ENCODE results near the gene GSTO2. TPM values are rescaled to one million over a fixed set of nuclear protein-coding genes. Genes with fewer than 3 reads are reported as not detected.

Gene GSTO2
- total and polyA plus RNA-seq, 10 of the 15 experiments (the other 5 are each of a cell fraction or from before 2014, with no cell fraction given), result 0.16 to 0.86 (median 0.46) TPM

DNA sequence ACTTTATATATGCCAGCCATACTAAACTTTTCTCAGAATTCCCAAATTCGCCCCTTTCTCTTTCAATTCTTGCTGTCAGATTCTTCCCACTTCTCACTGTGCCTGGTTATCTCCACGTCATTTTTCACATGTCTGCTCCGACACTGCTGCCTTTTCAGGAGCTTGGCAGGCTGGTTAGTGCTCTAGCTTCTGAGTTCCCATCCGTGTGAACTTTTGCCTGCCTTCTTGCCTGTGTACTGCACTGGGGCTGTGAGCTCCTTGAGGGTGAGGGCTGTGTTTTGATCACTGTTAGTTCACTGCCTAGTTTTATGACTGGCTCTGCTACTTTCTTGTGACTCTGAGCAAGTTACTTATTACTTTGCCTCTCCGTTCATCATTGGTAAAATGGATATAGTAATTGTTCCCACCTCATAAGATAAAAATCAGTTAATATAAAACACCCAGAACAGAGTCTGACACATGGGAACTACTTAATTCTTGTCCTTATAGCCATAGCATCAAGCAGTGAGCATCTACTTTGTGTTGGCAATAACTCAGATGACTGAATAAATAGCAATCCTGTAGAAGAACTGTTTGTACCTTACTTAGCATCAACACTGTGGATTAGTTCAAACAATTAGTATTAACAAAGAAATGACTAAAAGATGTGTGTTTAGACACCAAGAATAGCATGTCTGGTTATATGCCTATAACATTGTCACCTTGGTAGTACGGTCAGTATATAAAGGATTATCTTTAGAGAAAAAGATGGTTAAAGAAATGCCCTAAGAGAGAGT, 8.8 kb upstream of the GSTO2 start (continued):
- TF ChIP-seq, protein P1, sequence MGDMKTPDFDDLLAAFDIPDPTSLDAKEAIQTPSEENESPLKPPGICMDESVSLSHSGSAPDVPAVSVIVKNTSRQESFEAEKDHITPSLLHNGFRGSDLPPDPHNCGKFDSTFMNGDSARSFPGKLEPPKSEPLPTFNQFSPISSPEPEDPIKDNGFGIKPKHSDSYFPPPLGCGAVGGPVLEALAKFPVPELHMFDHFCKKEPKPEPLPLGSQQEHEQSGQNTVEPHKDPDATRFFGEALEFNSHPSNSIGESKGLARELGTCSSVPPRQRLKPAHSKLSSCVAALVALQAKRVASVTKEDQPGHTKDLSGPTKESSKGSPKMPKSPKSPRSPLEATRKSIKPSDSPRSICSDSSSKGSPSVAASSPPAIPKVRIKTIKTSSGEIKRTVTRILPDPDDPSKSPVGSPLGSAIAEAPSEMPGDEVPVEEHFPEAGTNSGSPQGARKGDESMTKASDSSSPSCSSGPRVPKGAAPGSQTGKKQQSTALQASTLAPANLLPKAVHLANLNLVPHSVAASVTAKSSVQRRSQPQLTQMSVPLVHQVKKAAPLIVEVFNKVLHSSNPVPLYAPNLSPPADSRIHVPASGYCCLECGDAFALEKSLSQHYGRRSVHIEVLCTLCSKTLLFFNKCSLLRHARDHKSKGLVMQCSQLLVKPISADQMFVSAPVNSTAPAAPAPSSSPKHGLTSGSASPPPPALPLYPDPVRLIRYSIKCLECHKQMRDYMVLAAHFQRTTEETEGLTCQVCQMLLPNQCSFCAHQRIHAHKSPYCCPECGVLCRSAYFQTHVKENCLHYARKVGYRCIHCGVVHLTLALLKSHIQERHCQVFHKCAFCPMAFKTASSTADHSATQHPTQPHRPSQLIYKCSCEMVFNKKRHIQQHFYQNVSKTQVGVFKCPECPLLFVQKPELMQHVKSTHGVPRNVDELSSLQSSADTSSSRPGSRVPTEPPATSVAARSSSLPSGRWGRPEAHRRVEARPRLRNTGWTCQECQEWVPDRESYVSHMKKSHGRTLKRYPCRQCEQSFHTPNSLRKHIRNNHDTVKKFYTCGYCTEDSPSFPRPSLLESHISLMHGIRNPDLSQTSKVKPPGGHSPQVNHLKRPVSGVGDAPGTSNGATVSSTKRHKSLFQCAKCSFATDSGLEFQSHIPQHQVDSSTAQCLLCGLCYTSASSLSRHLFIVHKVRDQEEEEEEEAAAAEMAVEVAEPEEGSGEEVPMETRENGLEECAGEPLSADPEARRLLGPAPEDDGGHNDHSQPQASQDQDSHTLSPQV (IDR thresholded peaks at IDR 0.05), result no peak

DNA sequence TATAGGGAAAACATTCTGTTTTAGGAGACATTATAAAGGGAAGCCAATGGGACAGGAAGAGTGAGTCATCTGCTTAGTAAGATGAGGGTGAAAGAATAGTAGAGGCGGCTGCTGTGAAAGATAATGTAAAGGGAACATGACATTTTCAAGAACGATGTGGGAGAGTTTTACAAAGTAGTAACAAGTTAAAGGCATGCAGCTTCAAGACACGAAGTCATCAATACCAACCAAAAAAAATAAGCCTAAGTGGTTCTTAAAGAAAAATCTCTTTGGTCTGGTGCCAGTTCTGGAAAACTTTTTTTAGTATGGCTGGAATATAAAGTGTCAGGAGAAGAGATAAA, 8.2 kb upstream of the GSTO2 start:
- Histone ChIP-seq H3K9me3 (replicated peaks; ENCODE audit: control insufficient read depth, insufficient read depth, low read length) (no peaks in the 10 kb centered on the region), H2AFZ (ENCODE audit: control insufficient read depth, low read depth, low read length) (no peak overlapping the region), H3K79me2 (ENCODE audit: control insufficient read depth, insufficient read depth, low read length) (peaks cover 49% of the 10 kb centered on the region), H4K20me1 (ENCODE audit: control insufficient read depth, insufficient read depth) (no peaks in the 10 kb centered on the region), H3K27me3 (replicated peaks in 1 of 2; ENCODE audit: control insufficient read depth in 2 of 2, insufficient read depth in 2 of 2, low read length in 1 of 2) (no peaks in the 10 kb centered on the region), H3K36me3 (ENCODE audit: control insufficient read depth in 2 of 2, insufficient read depth in 2 of 2, low read length in 1 of 2) (peaks cover 0 to 32% of the 10 kb centered on the region in 2 experiments; a peak in 3 of 4 replicates), H3K4me2 (ENCODE audit: control insufficient read depth, insufficient read depth) (no peak overlapping the region), H3K9ac (ENCODE audit: control insufficient read depth, insufficient read depth, low read length) (no peak overlapping the region), H3K4me1 (ENCODE audit: control insufficient read depth, insufficient read depth, low read length) (peaks cover 3% of the 10 kb centered on the region; the same call in 1 of the 2 replicates), H3K4me3 (no peak overlapping the region), H3K27ac (ENCODE audit: control insufficient read depth, insufficient read depth) (no peak overlapping the region)
- ATAC-seq (no peak), FAIRE-seq (no peak), DNase-seq (ENCODE audit: low read depth, low spot score) (no peak)
- 17% methylated on average over 3 of the region's 3 CpGs for WGBS (ENCODE audit: insufficient coverage, insufficient replicate concordance, low lambda C conversion rate, missing lambda C conversion rate)
- SMC1A ChIA-PET (ENCODE audit: uncharacterized antibody, unreplicated experiment), result no interaction called here
- BruUV-seq (replicated peaks), result no TSS peak
- intact Hi-C loops (cut with micrococcal nuclease; ENCODE audit: unreplicated experiment), result loop anchor here (10.0 kb wide), 1 partner anchor 356 kb away; no protein-coding TSS in a partner anchor
- CTCF ChIA-PET, result interaction anchor here (1.0 to 13.2 kb wide), 3 partner anchors 13 to 31 kb away, joined by 3 to 105 read pairs (median 4); no protein-coding TSS in a partner anchor
- RAD21 ChIA-PET (ENCODE audit: unreplicated experiment), result no interaction called here
- POLR2A ChIA-PET, result no interaction called here
- in situ Hi-C loops (cut with MboI), result no loop called here
- no peak for TF ChIP-seq ZNF384 (IDR thresholded peaks at IDR 0.05; ENCODE audit: borderline replicate concordance, low read depth, low read length)
- TF ChIP-seq NR2C1 (IDR thresholded peaks at IDR 0.05), result no peak
- TF ChIP-seq SP1 (IDR thresholded peaks at IDR 0.05; ENCODE audit: low read depth, low read length), result no peak
- no peak for TF ChIP-seq RFX5 (IDR thresholded peaks at IDR 0.05; ENCODE audit: low read depth, low read length)
- no peak for TF ChIP-seq ZZZ3 (IDR thresholded peaks at IDR 0.05; ENCODE audit: control insufficient read depth, insufficient read length, low read depth)
- TF ChIP-seq, protein P2, sequence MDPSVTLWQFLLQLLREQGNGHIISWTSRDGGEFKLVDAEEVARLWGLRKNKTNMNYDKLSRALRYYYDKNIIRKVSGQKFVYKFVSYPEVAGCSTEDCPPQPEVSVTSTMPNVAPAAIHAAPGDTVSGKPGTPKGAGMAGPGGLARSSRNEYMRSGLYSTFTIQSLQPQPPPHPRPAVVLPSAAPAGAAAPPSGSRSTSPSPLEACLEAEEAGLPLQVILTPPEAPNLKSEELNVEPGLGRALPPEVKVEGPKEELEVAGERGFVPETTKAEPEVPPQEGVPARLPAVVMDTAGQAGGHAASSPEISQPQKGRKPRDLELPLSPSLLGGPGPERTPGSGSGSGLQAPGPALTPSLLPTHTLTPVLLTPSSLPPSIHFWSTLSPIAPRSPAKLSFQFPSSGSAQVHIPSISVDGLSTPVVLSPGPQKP (IDR thresholded peaks at IDR 0.05; ENCODE audit: low read depth, low read length), result no peak
- no peak for TF ChIP-seq CHD1 (IDR thresholded peaks at IDR 0.05; ENCODE audit: low read depth, low read length)
- TF ChIP-seq, protein P3, sequence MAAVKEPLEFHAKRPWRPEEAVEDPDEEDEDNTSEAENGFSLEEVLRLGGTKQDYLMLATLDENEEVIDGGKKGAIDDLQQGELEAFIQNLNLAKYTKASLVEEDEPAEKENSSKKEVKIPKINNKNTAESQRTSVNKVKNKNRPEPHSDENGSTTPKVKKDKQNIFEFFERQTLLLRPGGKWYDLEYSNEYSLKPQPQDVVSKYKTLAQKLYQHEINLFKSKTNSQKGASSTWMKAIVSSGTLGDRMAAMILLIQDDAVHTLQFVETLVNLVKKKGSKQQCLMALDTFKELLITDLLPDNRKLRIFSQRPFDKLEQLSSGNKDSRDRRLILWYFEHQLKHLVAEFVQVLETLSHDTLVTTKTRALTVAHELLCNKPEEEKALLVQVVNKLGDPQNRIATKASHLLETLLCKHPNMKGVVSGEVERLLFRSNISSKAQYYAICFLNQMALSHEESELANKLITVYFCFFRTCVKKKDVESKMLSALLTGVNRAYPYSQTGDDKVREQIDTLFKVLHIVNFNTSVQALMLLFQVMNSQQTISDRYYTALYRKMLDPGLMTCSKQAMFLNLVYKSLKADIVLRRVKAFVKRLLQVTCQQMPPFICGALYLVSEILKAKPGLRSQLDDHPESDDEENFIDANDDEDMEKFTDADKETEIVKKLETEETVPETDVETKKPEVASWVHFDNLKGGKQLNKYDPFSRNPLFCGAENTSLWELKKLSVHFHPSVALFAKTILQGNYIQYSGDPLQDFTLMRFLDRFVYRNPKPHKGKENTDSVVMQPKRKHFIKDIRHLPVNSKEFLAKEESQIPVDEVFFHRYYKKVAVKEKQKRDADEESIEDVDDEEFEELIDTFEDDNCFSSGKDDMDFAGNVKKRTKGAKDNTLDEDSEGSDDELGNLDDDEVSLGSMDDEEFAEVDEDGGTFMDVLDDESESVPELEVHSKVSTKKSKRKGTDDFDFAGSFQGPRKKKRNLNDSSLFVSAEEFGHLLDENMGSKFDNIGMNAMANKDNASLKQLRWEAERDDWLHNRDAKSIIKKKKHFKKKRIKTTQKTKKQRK (IDR thresholded peaks at IDR 0.05; ENCODE audit: low read depth, low read length), result no peak
- no peak for TF ChIP-seq POLR2AphosphoS5 (IDR thresholded peaks at IDR 0.05; ENCODE audit: low read length)
- no peak for TF ChIP-seq FOS (IDR thresholded peaks at IDR 0.05; ENCODE audit: borderline replicate concordance, extremely low read depth, insufficient read length)
- TF ChIP-seq, protein P4, sequence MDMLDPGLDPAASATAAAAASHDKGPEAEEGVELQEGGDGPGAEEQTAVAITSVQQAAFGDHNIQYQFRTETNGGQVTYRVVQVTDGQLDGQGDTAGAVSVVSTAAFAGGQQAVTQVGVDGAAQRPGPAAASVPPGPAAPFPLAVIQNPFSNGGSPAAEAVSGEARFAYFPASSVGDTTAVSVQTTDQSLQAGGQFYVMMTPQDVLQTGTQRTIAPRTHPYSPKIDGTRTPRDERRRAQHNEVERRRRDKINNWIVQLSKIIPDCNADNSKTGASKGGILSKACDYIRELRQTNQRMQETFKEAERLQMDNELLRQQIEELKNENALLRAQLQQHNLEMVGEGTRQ (IDR thresholded peaks at IDR 0.05; ENCODE audit: borderline replicate concordance, low read depth, low read length), result no peak

All from GM12878 (cell line).